ENCODE data around the gene RNF208. TPM values are rescaled to one million over a fixed set of nuclear protein-coding genes. Genes with fewer than 3 reads are reported as not detected.
A peak's percentile ranks its signal among the peaks of the same experiment; 100 is the strongest.

RNF208 gene
- total and polyA plus RNA-seq, 9 of the 15 experiments (the other 6 are each of a cell fraction or from before 2014, with no cell fraction given), result 0.15 to 6.9 (median 0.50) TPM; not detected in 2

- no peak for TF ChIP-seq CHAMP1 (IDR thresholded peaks at IDR 0.05)
- TF ChIP-seq TGIF2 (CRISPR knock-in tag; IDR thresholded peaks at IDR 0.05), result no peak
- TF ChIP-seq ELK3 (CRISPR knock-in tag; IDR thresholded peaks at IDR 0.05), result no peak
- no peak for TF ChIP-seq NRF1 (conservative IDR thresholded peaks at IDR 0.05 in 1 of 2, IDR thresholded peaks at IDR 0.05 in 1 of 2)
- 0 out of 2 replicates have a peak, but pooled peaks have one; percentile 43 for TF ChIP-seq ZNF175 (CRISPR knock-in tag; IDR thresholded peaks at IDR 0.05; ENCODE audit: low read depth)
- TF ChIP-seq ATF1 (CRISPR knock-in tag; IDR thresholded peaks at IDR 0.05), result no peak
- TF ChIP-seq ATF1 (tag; IDR thresholded peaks at IDR 0.05), result no peak
- peak; percentile 45; the same call in 1 of the 2 replicates for TF ChIP-seq NKRF (IDR thresholded peaks at IDR 0.05; ENCODE audit: borderline replicate concordance)
- TF ChIP-seq SMARCB1 (IDR thresholded peaks at IDR 0.05; ENCODE audit: insufficient read length, low read depth), result no peak
- no peak for TF ChIP-seq ZBTB40 (IDR thresholded peaks at IDR 0.05)
- no peak for TF ChIP-seq ZBTB40 (CRISPR knock-in tag; IDR thresholded peaks at IDR 0.05)
- no peak for TF ChIP-seq ETV6 (IDR thresholded peaks at IDR 0.05; ENCODE audit: borderline replicate concordance in 1 of 2, low read depth in 2 of 2, low read length in 1 of 2)
- TF ChIP-seq ETV6 (CRISPR knock-in tag; IDR thresholded peaks at IDR 0.05; ENCODE audit: borderline replicate concordance), result no peak
Measured at GRCh38 chr9:137255448-137256114, 33.5 kb upstream of the RNF208 start (continued).

Data from K562 (cell line).